NCI-H510A (cell line): ENCODE results near the gene PITPNC1.
"Not testable (repeated sequence)": the region's sequence is repeated elsewhere in the genome, so short reads cannot be mapped to it uniquely, and the experiment has no call there.

Source experiments
- DNase-seq: peaks from one replicate; lab custom pipeline; 2025; lab: John Stamatoyannopoulos, UW

Gene PITPNC1

DNA sequence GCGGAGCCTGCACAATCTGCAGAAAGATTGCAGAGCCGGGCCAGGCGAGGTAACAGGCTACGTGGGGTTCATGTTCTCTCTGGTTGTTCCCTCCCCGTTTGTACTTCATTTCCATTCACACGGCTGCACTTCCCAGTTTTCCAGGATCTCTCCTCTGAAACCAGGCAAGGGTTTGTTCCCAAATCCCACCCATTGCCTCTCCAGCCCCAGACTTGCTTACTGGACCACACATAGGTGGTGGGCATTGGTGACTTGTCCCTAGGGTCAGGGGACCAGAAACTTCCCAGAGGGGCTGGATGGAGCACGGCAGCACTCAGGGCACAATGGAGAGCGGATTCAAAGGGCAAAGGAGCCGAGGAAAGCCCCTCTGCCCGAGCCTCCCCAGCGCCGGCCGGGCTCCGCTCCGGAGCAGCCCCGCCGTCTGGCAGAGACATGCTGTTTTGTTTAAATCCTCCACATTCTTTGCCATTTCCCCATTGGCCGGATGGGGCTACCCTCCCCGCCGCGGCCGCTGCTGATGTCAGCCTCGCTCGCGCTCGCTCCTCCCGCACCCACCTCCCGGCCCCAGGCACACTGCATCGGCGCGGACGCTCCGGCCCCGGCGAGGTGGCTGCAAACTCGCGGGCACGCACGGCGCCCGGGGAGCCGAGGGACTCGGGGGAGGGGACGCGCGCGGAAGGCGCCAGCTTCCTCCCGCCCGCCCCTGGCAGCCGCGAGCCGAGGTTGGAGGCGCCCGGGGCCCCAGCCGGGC lies at the start of gene PITPNC1:
PITPNC1 (plus strand) TSS at position 545 of the 751 bp plus-strand sequence.
- DNase-seq: peak; percentile 66

- DNase-seq: no peak
Observed at GRCh38 chr17:67328026-67328425, 49.1 kb upstream of the PITPNC1 start.

DNA sequence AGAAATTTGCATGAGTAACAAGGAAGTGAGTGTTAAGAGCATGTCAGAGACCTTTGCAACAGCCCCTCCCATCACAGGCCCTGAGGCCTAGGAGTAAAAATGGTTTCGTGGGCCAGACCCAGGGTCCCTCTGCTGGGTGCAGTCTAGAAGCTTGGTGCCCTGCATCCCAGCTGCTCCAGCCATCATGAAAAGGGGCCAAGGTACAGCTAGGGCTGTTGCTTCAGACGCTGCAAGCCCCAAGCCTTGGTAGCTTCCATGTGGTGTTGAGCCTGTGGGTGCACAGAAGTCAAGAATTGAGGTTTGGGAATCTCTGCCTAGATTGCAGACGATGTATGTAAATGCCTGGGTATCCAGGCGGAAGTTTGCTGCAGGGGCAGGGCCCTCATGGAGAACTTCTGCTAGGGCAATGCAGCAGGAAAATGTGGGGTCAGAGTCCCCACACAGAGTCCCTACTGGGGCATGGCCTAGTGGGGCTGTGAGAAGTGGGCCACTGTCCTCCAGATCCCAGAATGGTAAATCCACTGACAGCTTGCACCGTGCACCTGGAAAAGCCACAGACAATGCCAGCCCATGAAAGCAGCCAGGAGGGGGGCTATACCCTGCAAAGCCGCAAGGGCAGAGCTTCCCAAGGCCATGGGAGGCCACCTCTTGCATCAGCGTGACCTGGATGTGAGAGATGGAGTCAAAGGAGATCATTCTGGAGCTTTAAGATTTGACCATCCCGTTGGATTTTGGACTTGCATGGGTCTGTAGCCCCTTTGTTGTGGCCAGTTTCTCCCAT lies 45.5 kb upstream of the PITPNC1 start:
- not testable (repeated sequence) for DNase-seq

DNA sequence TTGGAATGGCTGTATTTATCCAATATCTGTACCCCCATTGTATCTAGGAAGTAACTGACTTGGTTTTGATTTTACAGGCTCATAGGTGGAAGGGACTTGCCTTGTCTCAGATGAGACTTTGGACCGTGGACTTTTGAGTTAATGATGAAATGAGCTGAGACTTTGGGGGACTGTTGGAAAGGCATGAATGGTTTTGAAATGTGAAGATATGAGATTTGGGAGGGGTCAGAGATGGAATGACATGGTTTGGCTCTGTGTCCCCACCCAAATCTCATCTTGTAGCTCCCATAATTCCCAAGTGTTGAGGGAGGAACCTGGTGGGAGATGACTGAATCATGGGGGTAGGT lies 44.9 kb upstream of the PITPNC1 start:
- DNase-seq: not testable (repeated sequence)

GRCh38 chr17:67335245-67335835 lies 41.7 kb upstream of the PITPNC1 start:
- no peak for DNase-seq

- DNase-seq: no peak
Observed at GRCh38 chr17:67336859-67337258, 40.2 kb upstream of the PITPNC1 start.

GRCh38 chr17:67338353-67338752 lies 38.7 kb upstream of the PITPNC1 start:
- not testable (repeated sequence) for DNase-seq

GRCh38 chr17:67343237-67343636 lies 33.8 kb upstream of the PITPNC1 start:
- no peak for DNase-seq

- no peak for DNase-seq
Observed at GRCh38 chr17:67347826-67348225, 29.3 kb upstream of the PITPNC1 start.

- DNase-seq: no peak
Observed at GRCh38 chr17:67349420-67349819, 27.7 kb upstream of the PITPNC1 start.

DNA sequence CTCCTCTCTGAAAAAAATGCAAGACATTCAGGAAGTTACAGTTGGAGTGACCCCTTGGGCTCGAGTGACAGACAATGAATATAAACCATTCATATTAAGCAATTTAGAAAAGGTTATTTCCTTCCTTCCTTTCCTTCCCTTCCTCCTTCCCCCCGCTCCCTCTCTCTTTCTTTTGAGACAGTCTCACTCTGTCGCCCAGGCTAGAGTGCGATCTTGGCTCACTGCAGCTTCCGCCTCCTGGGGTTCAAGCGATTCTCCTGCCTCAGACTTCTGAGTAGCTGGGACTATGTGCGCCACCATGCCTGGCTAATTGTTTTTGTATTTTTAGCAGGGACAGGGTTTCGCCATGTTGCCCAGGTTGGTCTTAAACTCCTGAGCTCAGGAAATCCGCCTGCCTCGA lies 23.9 kb upstream of the PITPNC1 start:
- DNase-seq: no peak

DNA sequence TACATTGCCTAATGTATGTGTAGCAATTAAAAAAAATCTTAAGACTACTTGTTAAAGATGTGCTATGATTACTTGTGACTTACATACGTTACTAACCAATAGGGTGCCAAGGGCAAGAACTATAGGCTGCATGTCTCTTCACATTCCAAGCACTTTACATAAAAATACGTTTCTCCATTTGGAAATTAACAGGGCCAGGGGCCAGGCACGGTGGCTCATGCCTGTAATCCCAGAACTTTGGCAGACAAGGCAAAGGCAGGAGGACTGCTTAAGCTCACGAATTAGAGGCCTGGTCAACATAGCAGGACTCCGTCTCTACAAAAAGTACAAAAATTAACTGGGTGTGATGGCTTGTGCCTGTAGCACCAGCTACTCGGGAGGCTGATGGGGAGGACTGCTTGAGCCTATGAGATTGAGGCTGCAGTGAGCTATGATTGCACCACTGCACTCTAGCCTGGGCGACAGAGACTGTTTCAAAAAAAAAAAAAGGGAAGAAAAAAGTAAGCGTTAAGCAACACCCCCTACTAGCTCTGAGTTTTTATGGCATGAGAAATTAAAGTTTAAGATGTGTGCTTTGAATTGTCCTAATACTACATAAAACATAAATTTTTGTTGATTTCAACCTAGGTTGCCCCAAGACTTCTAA lies 23.0 kb upstream of the PITPNC1 start:
- DNase-seq: no peak

DNA sequence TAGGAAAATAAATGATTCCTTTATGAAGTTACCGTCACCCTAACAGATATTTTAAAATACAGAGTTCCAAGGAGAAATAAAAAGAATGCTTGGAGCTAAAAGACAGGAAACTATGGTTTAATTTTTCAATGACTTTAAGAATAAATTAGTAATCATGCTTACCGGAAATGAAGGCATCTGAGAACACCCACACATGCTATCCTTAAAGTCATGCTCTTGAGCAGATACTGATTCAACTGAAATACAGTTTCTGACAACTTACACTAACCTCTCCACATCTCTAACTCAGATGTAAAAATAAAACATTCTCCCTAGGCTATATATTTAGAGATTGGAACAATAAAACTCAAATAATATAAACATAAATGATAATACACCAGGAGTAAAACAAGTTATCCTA lies 18.5 kb upstream of the PITPNC1 start:
- no peak for DNase-seq

DNA sequence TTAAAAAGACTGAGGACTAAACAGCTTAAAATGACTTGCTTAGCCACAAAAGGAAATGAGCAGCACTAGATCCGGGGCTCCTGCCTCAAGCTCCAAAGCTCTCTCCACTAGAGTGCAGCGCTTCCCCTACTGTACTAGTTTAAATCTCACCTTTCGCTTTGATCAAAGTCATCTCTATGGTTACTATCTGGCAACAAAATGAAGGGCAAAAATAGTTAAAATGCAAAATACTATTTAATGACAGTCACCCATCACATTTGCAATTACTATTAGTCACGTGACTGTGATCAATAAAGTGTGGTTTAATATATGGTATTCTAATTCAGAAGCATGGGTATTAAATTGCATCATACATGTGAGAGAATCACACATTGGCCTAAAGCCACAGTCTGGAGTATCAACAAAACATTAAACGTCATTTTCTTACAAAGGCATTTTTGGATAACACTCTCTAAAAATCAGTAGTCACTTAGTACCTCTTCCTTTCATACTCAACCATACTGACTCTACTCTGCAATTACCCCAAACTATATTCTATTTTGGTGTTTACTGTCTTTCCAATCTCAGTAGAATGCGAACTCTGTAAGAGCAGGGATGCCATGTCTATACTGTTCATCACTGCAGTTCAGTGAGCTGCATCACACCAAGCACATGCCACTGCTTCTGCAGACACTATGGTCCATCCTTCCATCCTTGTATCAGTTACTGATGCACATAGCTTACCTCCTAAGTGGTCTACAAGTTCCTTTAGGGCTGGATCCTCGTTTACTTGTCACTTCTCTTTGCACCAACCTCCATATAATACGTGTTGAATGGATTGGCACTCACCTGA lies 16.9 kb upstream of the PITPNC1 start:
- DNase-seq: peak; percentile 4

GRCh38 chr17:67360880-67361279 lies 16.2 kb upstream of the PITPNC1 start:
- DNase-seq: no peak

DNA sequence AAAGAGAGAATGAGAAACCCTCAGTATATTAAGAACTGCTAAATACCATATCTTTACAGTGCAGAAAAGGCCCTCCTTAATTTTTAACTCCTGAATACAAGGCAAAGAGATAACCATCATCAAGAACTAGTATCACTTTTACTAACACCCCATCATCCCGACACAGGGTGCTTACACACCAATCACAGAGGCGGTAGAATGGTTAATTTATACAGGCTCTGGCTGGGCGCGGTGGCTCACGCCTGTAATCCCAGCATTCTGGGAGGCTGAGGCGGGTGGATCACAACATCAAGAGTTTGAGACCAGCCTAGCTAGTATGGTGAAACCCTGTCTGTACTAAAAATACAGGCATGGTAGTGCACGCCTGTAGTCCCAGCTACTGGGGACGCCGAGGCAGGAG lies 14.9 kb upstream of the PITPNC1 start:
- DNase-seq: no peak

- DNase-seq: no peak
Observed at GRCh38 chr17:67364847-67365737, 12.0 kb upstream of the PITPNC1 start.

- DNase-seq: peak; percentile 3
Observed at GRCh38 chr17:67365738-67366192, 11.3 kb upstream of the PITPNC1 start.

DNA sequence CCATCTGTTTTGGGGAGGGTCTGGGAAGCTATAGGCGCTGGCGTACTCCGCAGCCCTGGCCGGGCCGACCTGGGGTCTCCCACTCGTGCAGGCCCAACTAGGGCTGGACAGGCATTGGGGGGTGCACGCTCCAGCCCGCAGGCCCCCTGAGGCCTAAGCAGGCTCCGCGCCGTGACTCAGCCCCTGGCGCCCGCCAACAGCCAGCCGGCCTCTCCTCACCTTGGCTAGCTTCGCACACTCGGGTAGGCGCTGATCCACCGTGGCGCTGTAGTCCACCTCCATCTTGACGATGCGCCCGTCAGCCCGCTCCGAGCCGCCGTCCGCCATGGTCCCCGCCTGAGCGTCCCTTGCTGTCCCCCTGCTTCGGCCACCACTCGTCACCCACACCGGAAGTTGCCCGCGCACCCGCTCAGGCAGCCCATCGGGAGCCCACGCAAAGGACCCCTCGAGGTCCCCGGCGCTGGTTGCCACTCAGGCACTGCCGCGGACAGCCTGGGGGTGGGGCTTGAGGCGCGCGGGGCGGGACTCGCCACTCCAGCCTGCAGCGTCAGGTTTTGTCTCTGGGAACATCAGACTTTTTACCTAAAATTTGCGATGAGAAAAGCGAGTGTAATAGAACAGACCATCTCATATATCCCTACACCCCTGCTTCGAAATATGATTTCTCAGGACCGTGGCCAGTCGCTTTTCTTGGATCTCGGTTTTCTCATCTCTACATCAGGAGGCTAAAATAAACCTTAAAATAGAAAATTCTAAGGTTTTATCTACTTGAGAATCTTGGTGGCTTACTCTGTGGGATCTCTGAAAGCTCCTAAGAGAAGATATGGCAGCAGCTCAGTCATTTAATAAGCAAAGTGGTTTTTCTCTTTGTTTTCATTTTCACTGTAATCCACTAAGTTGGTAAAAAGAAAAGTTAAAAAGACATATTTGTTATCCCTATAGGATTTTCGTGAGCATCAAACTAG lies 10.6 kb upstream of the PITPNC1 start, which contains the start of gene PSMD12:
PSMD12 (minus strand) TSS at position 385 of the 965 bp plus-strand sequence; CDS start at position 327, 58 bp downstream.
- peak; percentile 93 for DNase-seq
